Limb (tissue), 2 donors: ENCODE results near the gene CISD3.

Experiments used
- DNase-seq, 2 donors: peaks; one replicate each; pipeline ENCODE4 v3.0.0-alpha.2; 2016; ENCODE audit errors: extremely low spot score in 2 of 2

Gene CISD3

GRCh38 chr17:38727736-38728135 is 2.4 kb upstream of the CISD3 start:
- no peak for DNase-seq

- no peak for DNase-seq
Measured at GRCh38 chr17:38728290-38728831, 1.8 kb upstream of the CISD3 start.

DNA sequence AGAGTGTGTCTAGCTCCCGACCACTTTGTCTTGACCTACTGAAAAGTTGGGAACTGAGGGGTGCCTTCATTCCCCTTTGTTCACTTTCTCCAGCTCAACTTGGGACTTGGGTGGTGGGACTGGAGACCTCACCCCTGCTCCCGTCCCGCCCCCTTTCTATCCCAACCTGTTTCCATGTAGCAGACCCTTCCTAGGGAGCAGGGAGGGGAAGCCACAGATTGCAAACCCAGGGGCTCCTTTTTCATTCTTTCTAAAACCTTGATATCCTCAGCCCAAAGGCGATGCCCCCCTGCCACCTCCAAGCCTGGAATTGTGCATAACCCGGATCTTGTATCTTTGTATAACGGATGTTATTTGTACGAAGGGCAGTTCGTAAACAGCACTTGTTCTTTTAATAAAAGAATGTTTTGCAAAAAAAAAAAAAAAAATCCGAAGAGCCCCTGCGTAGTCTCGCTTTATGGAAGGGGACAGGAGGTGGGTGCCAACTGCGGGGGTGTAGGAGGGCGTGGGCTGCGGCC is 714 bp upstream of the CISD3 start:
- DNase-seq, result no peak

DNA sequence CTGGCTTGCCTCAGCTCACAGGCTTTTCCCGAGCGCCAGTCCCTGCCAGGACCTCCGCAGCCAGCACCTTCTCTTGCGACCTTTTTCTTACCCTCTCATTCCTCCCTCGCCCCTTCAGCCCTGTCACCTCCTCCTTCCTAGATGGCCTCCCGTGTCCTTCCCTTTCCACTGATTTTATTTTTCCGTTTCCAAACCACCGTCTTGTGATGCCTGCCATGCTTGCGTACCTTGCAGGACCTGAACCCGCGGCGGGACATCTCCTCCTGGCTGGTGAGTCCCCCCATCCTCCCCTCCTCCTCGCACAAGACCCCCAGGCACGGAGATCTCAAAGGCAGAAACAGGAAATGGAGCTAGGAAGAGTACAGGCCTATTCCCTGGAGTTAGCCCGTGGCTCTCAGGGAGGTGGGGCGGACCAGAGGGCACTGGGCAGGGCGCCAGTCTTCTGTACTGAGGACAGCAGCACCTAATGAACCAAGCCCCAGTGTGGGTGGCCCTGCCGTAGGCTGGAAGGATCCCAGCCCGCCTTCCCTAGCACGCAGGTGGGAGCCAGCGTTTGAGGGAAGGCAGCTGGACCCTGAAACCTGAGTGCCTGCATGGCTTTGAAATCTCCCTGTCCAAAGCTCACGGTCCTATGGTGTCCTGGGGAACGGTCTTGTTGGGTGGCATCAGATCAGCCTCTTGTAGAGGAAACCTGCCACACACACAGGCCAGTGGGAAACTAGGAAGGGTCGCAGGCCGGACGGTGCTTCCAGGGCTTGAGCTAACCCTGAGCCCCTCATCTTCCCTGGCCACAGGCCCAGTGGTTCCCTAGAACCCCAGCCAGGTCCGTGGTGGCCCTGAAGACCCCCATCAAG is 612 bp downstream of the CISD3 start:
- no peak for DNase-seq

DNA sequence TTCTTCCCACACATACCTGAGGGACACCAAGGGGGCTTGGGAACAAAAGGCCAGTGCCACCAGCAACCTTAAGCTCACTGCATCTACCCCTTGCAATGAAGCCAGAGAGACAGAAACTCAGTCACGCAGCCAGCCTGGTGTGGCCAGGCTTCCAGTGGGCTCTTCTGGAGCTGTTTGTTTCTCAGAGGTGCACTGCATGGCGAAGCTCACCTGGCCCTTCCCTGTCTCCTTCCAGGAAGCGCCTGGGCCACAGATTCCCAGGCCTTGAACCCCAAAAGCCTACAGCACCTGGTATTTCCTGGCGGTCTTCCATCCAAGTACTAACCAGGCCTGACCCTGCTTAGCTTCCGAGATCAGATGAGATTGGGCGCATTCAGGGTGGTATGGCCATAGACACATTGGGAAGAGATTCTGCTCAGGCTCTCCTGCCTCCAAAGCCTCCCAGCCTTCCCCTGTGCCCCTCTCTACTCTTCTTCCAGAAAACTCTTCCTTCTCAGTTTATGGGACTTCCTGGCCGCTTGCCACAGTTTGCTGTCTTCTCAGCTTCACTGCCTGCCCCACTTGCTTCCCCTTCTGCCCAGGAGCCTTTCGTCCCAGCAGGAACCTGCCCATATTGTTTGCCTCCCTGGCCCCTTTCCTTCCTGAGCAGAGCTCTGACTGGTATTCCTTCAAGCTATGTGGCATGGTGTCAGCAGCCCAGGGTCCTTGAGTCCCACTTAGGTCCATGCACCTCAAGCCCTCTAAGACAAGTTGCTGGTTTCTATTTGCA is 1.6 kb downstream of the CISD3 start:
- no peak for DNase-seq

- no peak for DNase-seq
Measured at GRCh38 chr17:38732376-38733281, 2.5 kb downstream of the CISD3 start.

GRCh38 chr17:38733282-38733981 is 3.3 kb downstream of the CISD3 start:
- no peak for DNase-seq

- peak in 1 of 2 donors; percentile 39 for DNase-seq
Measured at GRCh38 chr17:38733982-38734973, 4.1 kb downstream of the CISD3 start.

DNA sequence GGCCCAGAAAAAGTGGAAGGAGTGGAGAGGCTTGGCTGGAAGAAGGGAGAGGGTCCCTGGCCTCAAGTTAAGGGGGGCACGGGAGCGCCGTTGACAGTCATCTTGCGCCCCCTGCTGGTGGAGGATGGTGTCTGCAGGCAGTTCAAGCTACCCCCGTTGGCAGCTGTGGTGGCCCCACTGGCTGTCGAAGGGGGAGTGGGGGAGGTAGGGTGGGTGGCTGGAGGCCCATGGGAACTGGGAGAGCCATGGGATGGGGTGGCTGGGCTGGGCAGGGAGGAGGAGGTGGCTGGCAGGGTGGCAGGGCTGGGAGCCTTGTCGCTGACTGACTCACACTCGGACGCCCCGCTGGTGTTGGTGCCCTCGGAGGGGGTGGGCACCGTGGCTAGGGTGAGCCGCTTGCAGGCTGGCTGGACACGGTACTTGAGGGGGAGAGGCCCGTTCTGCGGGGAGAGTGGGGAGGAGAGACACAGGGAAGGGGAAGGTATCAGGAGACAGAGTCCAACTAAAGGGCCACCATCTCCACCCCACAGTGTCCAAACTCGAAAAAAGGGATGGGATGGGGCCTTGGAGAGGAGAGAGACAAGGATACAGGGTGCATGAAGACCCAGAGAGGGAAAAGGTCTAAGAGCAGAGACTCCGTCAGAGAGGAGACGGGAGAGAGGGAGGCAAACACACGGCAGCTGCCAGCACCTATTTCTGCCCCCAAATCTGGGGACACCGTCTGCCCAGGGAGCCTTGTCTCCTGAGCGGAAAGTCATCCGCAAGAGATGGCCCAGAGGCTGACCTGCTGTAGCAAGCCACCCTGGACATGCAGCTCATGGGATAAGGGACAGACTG is 5.2 kb downstream of the CISD3 start:
- DNase-seq, result peak in 1 of 2 donors; percentile 86

- no peak for DNase-seq
Measured at GRCh38 chr17:38738007-38738662, 8.0 kb downstream of the CISD3 start.

DNA sequence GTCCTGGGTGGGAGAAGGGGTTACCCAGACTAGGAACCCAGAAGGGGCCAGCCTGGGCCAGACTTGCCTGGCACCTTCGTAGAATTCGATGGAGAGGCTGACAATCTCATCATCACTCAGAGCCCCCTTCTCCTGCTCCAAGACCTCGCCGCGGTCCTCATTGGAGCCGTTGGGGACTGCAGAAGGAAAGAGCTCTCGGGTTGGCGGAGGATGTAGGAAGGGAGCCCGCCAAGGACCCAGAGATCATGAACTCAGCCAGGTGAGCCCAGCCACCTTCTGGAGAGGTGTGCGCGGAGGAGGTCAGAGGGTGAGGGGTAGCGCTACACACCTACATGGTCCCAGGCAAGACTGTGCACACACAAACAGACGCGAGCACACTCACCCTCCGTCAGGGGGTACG is 8.5 kb downstream of the CISD3 start:
- DNase-seq, result no peak

- DNase-seq, result no peak
Measured at GRCh38 chr17:38739305-38739704, 9.2 kb downstream of the CISD3 start.

DNA sequence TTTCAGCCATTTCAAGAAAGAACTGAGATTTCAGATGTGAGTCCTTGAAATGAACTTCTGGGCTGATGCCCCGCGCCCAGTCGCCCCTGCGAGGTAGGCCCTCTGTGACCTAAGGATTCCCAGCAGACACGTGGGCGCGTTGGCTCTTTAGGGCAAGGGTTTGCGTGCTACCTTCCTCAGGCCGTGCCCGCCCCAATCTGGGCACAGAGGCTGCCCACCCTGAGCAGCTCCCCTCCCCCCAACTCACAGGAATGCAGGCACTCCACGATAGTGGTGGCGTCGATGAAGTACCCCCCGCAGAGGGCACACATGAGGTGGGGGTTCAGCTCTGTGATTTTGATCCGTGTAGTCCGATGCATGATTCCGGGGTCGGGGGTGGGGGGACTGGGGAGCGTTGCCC is 9.9 kb downstream of the CISD3 start:
- no peak for DNase-seq

DNA sequence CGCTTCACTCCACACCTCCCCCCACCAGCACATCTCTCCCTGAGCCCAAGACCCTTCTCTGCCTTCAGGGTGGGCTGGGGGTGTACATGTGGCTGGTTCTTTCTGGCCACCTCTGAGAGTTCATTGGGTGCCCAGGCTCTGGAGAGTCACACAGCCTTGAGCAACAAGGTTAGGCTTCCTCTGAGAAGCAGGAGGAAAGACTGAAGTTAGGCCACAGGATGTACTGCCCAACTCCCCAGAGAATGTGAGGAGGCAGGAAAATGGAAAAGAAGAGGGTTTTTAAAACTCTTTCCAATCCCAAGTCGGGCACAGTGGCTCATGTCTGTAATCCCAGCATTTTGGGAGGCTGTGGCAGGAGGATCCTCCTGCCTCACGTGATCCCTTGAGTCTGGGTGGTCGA is 10.7 kb downstream of the CISD3 start:
- DNase-seq, result no peak

GRCh38 chr17:38741461-38741860 is 11.3 kb downstream of the CISD3 start:
- DNase-seq, result peak in 1 of 2 donors; percentile 31

DNA sequence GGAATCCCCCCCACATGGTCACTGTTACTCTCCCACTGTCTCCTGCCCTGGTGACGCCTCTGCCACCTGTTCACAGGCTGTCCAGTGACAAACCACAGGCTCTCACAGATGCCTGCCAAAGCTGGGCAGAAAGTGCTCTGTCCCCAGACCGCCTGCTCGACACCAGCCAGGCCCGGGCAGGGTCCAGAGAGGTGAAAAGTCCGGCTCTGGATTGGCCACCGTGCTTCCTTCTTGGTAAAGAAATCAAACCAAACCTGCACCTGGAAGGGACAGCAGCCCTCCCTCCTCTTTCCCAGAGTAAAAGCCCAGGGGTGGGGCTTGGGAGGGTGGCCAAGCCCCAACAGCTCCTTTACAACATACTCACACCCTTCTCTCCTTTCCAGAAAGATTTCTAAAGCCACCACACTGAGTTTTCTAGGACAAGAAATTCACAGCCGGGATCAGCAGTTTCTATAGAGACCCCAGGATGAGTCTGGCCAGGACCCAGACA is 11.8 kb downstream of the CISD3 start:
- DNase-seq, result peak in 1 of 2 donors; percentile 82

DNA sequence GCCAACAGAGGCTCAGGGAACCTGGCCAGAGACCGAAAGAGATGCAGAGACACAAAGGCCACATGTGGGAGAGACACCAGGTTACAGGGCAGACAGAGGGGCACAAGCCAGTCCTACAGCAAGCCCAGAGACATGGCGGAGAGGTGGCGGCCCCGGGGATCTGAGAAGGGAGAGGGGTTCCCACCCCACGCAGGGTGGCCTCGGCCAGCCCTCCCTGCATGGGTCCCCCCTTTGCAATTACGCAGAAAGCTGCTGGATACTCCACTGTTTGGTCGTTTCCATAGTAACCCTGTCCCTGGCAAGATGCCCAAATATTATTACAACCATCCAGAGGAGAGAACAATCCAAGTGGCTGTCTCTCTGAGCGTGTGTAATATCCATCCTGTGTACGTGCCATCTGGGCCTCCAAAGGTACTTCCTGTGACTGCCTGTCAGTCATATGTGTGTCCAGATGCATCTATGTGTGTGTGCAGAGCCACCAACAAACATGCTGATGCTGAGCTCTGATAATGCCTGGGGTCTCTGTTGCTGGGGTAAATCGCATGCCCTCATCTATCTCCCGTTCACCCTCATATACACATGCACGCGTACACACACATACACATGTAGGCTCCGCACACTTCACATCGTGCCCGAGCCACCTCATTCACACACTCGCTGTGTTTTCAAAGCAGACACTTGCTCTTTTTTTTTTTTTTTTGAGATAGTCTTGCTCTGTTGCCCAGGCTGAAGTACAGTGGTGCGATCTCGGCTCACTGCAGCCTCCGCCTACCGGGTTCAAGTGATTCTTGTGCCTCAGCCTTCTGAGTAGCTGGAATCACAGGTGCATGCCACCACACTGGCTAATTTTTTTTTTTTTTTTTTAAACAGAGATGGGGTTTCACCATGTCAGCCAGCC is 12.5 kb downstream of the CISD3 start:
- peak; percentile 89 to 95 for DNase-seq
